PC-3 (cell line): ENCODE results near the gene MAIP1.

Experiments used
- CTCF ChIP-seq: fragments of 300-600 bp; sonication (generic); conservative IDR thresholded peaks from 2 replicates; pipeline ENCODE4 v1.5.1; 2017; ENCODE audit warnings: antibody characterized with exemption, low read depth, mild to moderate bottlenecking, low read length
- EZH2 ChIP-seq: fragments of 300-600 bp; sonication (generic); IDR thresholded peaks from one replicate; pipeline ENCODE4 v1.6.1; 2017; ENCODE audit warnings: antibody characterized with exemption, mild to moderate bottlenecking, low read length; ENCODE audit not compliant: unreplicated experiment
- EZH2phosphoT487 ChIP-seq: fragments of 300-600 bp; sonication (generic); IDR thresholded peaks from 2 replicates; pipeline ENCODE4 v1.6.1; 2018; ENCODE audit warnings: mild to moderate bottlenecking, antibody characterized with exemption, low read length, borderline replicate concordance

GRCh38 chr2:199999166-199999565 is 43.8 kb downstream of the MAIP1 start:
- TF ChIP-seq CTCF (no peak), EZH2 (no peak), EZH2phosphoT487 (no peak)
